Left colon (tissue), 2 donors: ENCODE measurements around the gene IL9. TPM values are rescaled to one million over a fixed set of nuclear protein-coding genes. Genes with fewer than 3 reads are reported as not detected.

Experiments used
- ATAC-seq: fragments of 200-7000 bp; cut with Tn5 transposase; one replicate; pipeline ENCODE4 v1.9.1; 2020; ENCODE audit warnings: mild to moderate bottlenecking, moderate library complexity
- DNase-seq, 2 donors: peaks; one replicate each; pipeline ENCODE4 v3.0.0-alpha.2; 2020
- intact Hi-C, 2 donors: fragments of 100-400 bp; cut with DNase I in 1 of 2; cut with micrococcal nuclease in 1 of 2; formaldehyde crosslinking; loops; one replicate each; pipeline versions ENCODE4 v1.11.2 to v1.14.0; 2022; cut with DNase I, micrococcal nuclease
- total RNA-seq, 2 donors: library from RNA; stranded (reverse); fragmentation: NEBNext Ultra II Directional; extraction: Animal tissue kit (Norgen Biotek cat#: 25700); gene quantifications; one replicate each; pipeline ENCODE4 v1.2.1, GENCODE V29; 2021
- donor health status: DM: no; HTN: no; CAD: no.
- donor health status: DM: yes; HTN: yes; CAD: no.

Gene IL9
- total RNA-seq, 2 donors from 2014 or later: not detected

DNA sequence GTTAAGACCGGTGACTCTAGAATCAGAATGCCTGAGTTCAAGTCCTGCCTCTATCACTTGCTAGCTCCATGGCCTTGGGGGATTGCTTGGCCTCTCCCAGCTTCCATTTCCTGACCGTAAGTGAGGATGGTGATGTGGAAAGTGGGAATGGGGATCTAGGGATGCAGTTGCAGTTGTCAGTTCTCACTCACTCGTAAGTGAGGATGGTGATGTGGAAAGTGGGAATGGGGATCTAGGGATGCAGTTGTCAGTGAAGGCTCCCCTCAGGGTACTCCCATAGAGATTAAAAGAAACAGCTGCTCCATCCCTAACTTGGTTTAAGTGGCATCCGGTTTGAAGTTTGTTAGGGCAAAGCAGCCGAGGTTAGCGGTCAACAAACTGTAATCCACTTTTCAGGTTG lies 3.0 kb upstream of the IL9 start:
- ATAC-seq (no peak), DNase-seq (no peak)
- intact Hi-C loops: no loop called here

DNA sequence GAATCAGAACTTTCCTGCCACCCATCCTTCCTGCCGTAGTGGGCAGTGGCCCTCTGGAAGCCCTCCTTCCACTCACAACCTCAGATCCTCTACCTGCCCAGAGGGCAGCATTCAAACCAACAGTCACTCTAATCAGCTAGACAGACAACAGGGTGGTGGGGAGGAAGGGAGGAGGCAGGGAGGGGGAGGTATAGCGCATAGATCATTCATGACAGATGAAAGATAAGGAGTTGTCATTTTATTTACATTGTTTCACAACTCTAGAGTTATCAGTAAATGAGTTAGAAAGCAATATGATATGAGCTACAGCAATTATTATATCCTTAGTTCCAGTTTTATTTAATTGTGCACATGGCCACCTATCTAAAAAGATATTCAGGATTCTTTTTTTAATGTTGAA lies 852 bp downstream of the IL9 start:
- intact Hi-C loops: no loop called here
- DNase-seq (no peak), ATAC-seq (no peak)

DNA sequence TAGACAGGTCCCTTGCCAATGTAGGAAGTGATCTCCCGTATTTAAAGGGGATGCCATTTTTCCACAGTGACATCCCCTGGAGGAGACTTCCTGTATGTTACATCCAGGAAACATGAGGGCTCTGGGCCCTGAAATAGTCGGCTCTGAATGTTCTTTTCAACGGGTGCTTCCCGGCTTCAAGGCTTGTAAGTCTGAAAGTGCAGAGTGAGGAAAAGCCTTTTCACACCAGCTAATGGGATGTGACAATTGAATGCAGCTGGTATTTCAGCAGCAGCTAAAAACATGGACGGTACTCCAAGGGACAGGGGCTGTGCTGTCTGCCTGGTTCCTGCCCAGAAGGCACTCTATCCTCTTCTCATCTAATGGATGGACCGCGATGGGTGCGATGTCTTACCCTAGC lies 1.4 kb downstream of the IL9 start:
- DNase-seq (no peak), ATAC-seq (no peak)
- intact Hi-C loops: no loop called here

DNA sequence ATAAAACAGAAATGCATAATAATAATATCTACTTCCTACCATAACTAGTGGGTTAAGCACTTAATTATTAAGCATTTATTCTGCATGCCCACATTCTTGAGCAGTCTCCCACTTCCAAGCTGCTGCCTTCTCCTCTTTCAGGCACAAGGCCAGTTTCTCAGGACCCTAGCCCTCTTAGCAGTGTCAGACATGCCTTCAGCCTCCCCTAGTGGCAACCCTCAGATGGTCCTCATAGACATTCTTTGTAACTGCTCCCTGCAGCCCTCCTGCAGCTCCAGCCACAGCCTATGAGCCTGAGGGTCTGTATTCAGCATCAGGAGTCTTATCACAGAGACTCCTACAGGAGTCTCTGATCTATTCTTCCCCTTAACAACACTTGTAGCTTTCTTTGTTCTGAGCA lies 3.9 kb downstream of the IL9 start:
- no peak for ATAC-seq
- DNase-seq: no peak
- intact Hi-C loops: no loop called here

DNA sequence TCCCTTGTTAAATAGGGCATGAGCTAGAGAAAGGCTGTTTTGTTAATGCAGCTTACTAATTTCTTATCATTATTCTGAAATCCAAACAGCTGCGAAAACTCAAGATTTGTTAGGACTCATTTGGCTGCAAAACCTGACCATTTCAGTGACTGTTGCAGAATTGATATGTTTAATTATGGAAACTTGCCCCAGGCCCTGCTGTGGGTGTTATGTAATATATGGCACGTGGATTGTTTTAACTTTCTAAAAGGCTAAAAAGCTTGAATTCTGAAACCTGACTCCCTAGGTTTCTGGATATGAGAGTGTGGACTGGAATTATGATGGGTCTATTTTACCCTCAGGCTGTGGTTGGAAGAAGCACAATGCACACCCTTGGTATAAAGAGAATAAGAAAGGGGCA lies 4.4 kb downstream of the IL9 start:
- intact Hi-C loops: no loop called here
- DNase-seq (no peak), ATAC-seq (no peak)

DNA sequence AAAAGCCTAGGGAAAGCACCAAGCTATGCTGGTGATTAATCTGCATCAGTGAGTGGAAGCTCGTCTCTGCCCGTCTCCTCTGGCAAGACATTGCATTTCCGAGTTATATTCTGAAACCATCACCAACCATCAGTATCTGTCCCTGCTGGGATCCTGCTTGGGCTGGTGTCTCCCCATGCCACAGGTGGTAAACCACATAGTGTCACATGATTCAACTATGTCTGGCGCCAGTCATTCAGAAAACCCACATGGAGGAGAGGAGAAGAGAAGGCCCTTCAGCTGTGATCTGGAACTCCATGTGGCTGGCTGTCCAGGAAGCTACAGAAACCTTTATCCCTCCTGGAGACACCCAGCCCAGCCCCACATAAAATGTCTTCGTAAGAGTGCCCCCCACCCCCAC lies 4.8 kb downstream of the IL9 start:
- DNase-seq (no peak), ATAC-seq (no peak)
- intact Hi-C loops: no loop called here

DNA sequence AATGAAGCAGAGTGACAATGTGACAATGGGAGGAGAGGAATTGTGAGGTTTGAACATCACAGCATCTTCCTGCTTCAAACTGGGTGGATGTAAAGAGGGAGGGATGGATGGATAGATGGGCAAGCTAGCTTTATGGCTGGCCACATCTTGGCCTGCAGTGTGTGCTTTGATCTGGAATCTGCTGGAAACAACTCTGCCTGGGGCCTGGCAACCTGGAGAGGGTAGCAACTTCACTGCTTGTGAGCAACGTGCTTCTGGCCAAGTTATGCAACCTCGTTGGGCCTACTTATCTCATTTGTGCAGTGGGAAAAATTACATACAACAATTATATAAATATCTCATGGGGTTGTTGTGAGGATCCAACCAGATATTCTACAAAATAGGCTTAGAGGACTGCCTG lies 5.3 kb downstream of the IL9 start:
- intact Hi-C loops: no loop called here
- ATAC-seq: no peak
- no peak for DNase-seq

DNA sequence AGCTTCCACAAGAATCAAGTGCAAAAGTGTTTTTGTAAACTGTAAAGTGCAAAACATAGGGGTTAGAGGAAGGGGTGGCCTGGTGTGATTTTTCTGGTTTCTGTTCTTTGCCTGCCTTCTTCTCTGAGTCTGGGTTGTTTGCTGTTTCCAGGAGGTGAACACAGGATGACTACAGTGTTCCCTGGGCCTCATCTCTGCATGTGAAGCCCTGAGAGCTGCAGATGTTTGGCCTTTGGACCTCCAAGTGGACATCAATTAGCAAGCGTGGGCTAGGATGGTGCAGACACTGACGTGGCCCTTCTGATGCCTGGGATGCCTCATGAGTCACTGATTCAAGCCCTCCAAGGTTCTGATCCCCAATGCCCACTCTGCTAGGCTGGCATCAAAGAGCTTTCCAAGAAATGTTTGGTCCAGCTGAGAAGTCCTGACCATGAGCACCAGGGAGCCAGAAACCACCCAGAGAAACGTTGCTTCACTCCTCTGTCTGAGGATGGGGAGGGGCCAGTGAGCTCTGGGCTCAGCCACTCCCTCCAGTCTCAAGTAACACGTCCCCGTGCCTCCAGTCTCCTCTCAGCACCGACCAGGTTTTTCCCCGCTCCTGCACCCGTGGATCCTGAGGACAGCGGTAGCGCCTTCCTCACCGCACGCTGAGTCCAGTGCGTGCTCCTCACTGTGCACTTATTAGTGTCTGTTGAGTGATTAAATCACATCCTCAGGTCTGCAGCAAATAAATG lies 7.6 kb downstream of the IL9 start:
- intact Hi-C loops: loop anchor here (5.0 to 10.0 kb wide), 3 partner anchors 197 to 327 kb away; no protein-coding TSS in a partner anchor
- ATAC-seq: peak; percentile 19
- no peak for DNase-seq

DNA sequence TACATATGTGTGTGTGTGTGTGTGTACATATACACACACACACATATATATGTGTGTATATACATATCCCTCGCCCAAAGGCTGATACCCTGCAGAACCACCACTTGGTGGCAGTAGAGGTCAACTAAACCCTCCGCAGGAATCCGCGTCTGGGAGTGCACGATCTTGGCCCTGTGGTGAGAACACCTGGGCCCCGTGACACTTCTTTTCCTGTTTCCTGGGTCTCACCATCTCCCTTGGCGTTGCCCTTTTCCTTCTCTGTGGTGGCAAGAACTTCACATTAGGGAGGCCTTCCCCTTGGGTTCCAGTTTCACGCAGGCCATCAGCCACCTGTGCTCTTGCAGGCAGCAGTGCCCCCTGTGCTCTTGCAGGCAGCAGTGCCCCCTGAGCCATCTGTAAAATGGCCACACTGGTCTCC lies 8.2 kb downstream of the IL9 start:
- ATAC-seq: peak; percentile 99
- DNase-seq: peak; percentile 51 to 64
- intact Hi-C loops: loop anchor here (5.0 to 10.0 kb wide), 3 partner anchors 197 to 327 kb away; no protein-coding TSS in a partner anchor

DNA sequence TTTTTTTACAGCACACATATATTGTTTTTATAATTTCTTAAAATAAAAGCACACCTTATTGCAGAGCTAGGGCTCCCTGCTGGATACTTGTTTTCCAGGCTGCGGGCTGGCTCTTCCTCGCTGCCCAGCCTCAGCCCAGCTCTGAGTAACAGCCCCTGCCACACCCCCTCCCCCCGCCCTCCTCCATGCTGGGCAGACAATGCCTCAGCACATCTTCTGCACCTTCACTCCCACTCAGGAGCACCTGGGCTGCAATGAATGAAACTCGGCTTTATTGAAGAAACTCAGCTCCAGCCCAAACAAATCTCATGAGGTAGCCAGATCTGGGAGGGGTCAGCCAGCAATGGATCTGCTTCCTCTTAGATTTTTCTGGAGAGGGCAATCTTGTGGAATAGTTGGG lies 9.5 kb downstream of the IL9 start:
- ATAC-seq (no peak), DNase-seq (no peak)
- intact Hi-C loops: loop anchor here (5.0 to 10.0 kb wide), 3 partner anchors 199 to 329 kb away; no protein-coding TSS in a partner anchor

DNA sequence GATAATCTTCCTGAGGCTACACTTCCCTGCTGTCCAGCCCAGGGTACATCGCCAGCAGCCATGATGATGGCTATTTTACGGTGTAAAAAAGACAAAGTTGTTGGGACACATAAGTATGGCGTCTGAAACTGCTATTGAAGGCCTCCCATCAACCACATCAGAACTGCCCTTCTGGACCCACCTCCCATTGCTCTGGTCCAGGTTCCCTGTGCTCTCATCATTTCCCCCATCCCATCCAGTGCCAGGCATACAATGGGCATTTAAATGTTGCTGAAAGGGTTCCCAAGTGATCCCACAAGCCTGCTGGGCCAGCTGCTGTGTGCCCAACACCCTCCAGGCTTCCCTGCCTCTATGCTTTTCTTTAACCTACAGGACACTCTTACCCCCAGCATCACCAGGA lies 10.6 kb downstream of the IL9 start:
- intact Hi-C loops: loop anchor here (5.0 to 10.0 kb wide), 3 partner anchors 200 to 330 kb away; no protein-coding TSS in a partner anchor
- ATAC-seq: no peak
- no peak for DNase-seq

DNA sequence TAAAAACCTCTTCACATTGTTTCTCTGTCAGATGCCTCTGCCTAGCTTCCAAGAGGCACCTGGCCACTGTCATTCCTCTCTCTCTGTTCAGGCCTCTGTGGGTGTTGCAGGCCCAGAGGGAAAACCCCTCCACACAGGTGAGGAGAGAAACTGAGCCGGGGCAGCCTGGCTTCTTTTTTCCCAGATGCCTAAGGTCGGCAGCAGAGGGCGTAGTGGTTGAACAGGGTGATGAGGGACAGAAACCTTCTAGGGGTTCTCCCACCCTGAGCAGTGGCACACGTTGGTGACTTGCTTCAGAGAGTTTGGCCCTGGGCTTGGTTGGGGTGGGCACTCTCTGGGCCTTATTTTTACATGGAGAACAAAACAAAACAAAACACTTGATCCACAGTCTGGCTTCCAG lies 12.2 kb downstream of the IL9 start:
- intact Hi-C loops: loop anchor here (10.0 kb wide), 2 partner anchors 201 to 331 kb away; no protein-coding TSS in a partner anchor
- no peak for DNase-seq
- ATAC-seq: no peak

DNA sequence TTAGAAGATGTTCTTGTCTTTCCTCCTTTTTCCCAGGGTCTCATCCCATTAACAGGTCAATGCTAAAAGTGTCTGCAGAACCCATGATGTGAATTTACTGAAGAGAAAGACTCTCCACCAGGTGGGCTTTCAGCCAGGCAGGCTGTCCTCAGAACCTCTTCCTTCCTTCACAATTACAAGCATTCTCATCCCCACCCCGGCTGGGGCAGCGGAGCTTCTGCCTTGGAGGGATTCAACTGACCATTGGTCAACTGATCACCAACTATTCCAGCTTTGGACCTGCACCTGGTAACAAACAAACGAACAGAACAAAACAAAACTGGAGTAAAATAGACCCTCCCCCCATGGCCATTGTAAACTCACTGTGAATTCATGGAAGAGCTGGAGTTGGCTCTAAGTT lies 12.6 kb downstream of the IL9 start:
- ATAC-seq: no peak
- intact Hi-C loops: loop anchor here (10.0 kb wide), 2 partner anchors 202 to 332 kb away; no protein-coding TSS in a partner anchor
- DNase-seq: no peak

DNA sequence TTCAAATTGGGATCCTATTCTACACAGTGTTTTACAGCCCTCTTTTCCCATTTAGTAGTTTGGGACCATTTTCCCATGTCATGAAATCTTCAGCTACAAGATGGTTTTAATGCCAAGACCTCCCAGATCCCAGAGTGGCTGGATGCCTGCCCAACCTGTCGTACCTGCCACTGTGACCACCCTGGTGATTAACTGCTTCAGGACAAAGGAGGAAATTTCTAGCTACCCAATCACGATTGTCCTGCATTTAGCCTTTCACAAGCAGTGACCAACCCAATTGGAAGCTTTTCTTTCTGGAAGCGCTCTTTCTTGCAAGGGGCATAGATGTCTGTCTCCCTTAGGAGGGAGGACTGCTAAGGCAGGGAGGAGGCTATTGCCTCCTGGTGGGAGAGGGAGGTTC lies 13.8 kb downstream of the IL9 start:
- DNase-seq (no peak), ATAC-seq (no peak)
- intact Hi-C loops: loop anchor here (10.0 kb wide), 2 partner anchors 203 to 333 kb away; no protein-coding TSS in a partner anchor

DNA sequence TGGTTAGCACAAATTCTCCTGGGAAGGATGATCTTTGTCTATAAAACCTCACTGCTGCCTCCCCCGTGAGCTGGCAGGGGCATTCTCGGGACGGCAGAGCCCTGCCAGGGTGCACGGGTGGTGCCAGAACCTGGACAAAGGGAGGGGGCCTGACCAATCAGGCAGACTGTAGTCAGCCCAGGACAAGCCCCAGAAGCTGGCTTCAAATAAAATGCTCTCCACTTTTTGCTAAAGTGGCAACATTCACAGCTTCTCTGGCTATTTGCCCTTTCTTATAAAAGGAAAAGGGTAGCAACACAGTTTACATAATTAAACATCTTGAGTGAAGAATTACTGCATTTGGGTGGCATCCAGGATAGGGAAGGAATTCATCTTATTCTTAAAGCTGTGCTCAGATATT lies 14.4 kb downstream of the IL9 start:
- ATAC-seq: peak; percentile 14
- no peak for DNase-seq
- intact Hi-C loops: loop anchor here (10.0 kb wide), 2 partner anchors 204 to 334 kb away; no protein-coding TSS in a partner anchor

DNA sequence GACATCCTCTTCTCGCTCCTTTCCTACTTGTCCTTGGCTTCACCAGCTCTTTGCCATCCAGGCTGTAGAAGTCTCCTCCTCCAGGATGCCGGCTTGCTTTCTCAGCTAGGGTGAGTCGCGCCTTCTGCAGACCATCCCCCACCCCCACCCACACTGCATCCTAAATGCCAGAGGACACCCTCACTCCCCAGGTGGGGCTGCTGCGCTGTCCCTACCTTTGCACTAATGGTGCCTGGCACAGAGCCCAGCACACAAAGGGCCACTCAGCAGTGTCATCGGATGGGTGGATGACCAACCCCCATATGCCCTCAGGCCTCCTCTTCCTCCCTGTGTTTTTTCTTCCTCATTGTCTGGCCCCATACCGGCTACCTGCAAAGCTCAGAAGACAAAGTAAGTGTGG lies 14.8 kb downstream of the IL9 start:
- peak; percentile 80 for ATAC-seq

DNA sequence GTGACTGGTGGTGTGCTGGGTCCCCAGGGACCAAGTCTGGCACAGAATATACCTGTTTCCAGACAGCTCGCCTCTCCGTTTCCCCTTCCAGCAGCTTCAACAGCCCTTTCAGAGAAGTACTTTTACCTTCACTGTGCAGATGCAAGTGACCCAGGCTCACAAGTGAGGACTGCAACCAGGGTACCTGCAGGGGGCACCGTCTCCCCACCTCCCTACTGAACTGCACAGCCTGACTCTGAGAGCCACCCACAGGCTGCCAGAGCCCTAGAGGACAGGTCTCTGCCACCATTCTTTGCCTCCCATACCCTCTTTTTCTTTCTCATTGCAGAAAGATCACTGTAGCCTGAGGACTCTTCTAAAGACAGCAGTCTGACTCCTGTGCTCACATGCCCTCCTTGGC lies 15.4 kb downstream of the IL9 start:
- ATAC-seq: peak; percentile 59
- intact Hi-C loops: loop anchor here (10.0 kb wide), 2 partner anchors 205 to 335 kb away; no protein-coding TSS in a partner anchor
- DNase-seq: peak in 1 of 2 donors; percentile 23

More for the DNA sequence above, 14.8 kb downstream of the IL9 start:
- DNase-seq: peak in 1 of 2 donors; percentile 16
- intact Hi-C loops: loop anchor here (10.0 kb wide), 2 partner anchors 204 to 334 kb away; no protein-coding TSS in a partner anchor

DNA sequence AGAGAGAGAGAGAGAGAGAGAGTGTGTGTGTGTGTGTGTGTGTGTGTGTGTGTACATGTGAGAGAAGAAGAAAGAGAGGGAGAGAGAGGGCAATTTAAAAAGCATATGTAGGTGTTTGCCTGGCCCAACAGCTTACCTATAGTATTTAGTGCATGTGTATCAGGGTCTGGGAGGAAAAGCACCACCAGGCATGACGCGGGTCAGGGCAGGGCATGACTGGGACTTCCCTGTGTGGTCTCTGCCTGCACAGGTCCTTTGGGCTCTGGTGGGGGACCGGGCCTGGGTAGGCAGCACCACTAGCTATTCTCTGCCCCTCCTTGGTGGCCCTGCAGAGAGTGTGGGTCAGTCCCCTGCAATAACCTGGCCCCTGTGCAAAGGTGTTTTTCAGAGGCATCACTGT lies 16.1 kb downstream of the IL9 start:
- DNase-seq (no peak), ATAC-seq (no peak)
- intact Hi-C loops: no loop called here

DNA sequence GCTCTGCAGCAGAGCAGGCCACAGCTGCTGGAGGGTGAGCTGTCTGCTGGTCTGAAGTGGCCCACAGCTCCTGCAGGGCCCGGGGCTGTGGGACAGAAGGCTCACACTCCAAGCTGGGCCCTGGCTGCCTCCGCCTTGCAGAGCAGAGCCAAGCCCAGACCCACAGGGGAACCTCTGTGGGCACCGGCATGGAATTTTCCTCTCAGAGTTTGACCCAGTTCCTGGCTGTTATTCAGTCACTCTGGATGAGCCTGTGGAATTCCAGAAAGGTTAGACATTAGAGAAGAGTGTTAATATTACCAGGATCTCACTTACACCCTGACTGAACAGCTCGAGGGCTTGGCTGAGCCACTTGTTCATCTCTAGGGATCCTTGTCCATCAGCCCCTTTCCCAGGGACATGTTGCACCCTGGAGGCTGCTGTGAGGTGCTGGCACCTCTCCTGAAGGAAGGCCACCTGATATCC lies 17.5 kb downstream of the IL9 start:
- intact Hi-C loops: no loop called here
- no peak for ATAC-seq
- DNase-seq: no peak

DNA sequence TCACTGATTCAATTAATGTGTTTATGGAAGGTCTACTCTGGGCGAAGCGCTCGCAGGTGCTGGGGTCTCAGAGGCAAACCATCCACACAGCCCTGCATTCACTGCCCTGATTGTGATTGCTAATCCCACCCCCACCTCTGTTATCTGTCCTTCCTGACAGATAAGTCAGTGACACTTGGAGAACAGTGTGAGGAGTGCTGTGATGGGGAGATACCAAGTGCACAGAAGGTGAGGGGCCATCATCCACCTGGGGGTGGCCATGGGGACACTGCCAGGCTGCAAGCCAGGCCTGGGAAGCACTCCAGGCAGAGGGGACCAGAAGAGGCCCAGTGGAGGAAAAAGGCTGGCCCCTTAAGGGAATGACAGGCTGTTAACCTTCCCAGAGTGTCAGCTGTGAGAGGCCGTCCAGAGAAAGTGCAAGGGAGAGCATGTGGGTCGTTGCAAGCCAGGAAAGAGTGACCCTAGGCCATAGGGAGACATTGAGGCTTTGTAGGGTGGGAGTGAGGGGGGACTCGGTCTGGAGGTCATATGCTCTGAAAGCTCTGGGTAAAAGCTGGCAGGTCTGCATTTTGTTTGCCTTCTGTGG lies 18.0 kb downstream of the IL9 start:
- no peak for DNase-seq
- intact Hi-C loops: no loop called here
- no peak for ATAC-seq
